HFFc6 (cell line): ENCODE measurements around the gene SIPA1L3. TPM values are rescaled to one million over a fixed set of nuclear protein-coding genes. Genes with fewer than 3 reads are reported as not detected.
A peak's percentile ranks its signal among the peaks of the same experiment; 100 is the strongest.
"Not testable (repeated sequence)": the region's sequence is repeated elsewhere in the genome, so short reads cannot be mapped to it uniquely, and the experiment has no call there.

Source experiments
- DNase-seq: peaks from one replicate; pipeline ENCODE4 v3.0.0-alpha.2; 2018
- H3K27ac Mint-ChIP-seq: 2 replicates; pipeline ENCODE4 v1.8.0; 2020; ENCODE audit warnings: mild to moderate bottlenecking, mixed read lengths
- H3K27me3 Mint-ChIP-seq: 2 replicates; pipeline ENCODE4 v1.8.0; 2021; ENCODE audit warnings: mild to moderate bottlenecking, moderate library complexity, mixed read lengths; ENCODE audit not compliant: insufficient read depth
- H3K36me3 Mint-ChIP-seq: 2 replicates; pipeline ENCODE4 v1.8.0; 2021; ENCODE audit warnings: low read depth, mixed read lengths
- H3K4me1 Mint-ChIP-seq: 2 replicates; pipeline ENCODE4 v1.8.0; 2020; ENCODE audit warnings: low read depth, mixed read lengths
- H3K4me3 Mint-ChIP-seq: 2 replicates; pipeline ENCODE4 v1.8.0; 2020; ENCODE audit warnings: mild to moderate bottlenecking, moderate library complexity, mixed read lengths
- H3K9me3 Mint-ChIP-seq: 2 replicates; pipeline ENCODE4 v1.8.0; 2020; ENCODE audit warnings: mild to moderate bottlenecking, mixed read lengths
- CTCF ChIP-seq: fragments of 200-600 bp; sonication (generic); IDR thresholded peaks from 2 replicates; pipeline ENCODE4 v1.5.0; 2021; ENCODE audit warnings: antibody characterized with exemption, mild to moderate bottlenecking
- total RNA-seq, 6 experiments: library from RNA; stranded (reverse); fragmentation: NEBNext Ultra II Directional; extraction: Animal tissue kit (Norgen Biotek cat#: 25700); gene quantifications; 2 replicates in 1 of 6; 3 replicates in 5 of 6; pipeline ENCODE4 v1.2.3, GENCODE V29; 2021

The SIPA1L3 gene
- total RNA-seq, 6 experiments from 2014 or later = 34.0 to 46.7 (median 41.8) TPM

- DNase-seq = no peak
- Mint-ChIP-seq H3K4me1 (peaks cover 47% of the 10 kb centered on the region), H3K27ac (peak overlapping the region; percentile 93), H3K27me3 (no peaks in the 10 kb centered on the region), H3K36me3 (no peaks in the 10 kb centered on the region; the same call in 1 of the 2 replicates), H3K9me3 (no peaks in the 10 kb centered on the region), H3K4me3 (peak overlapping the region; percentile 47)
- no peak for TF ChIP-seq CTCF
These were observed 116.9 kb downstream of the SIPA1L3 start for GRCh38 chr19:38023671-38024541.

- H3K36me3 Mint-ChIP-seq = no peaks in the 10 kb centered on the region; the same call in 1 of the 2 replicates
- no peak for DNase-seq
- peak overlapping the region; percentile 93; the same call in 1 of the 2 replicates for H3K27ac Mint-ChIP-seq
- H3K4me3 Mint-ChIP-seq = no peak overlapping the region
- no peaks in the 10 kb centered on the region for H3K9me3 Mint-ChIP-seq
- H3K27me3 Mint-ChIP-seq = no peaks in the 10 kb centered on the region
- no peak for TF ChIP-seq CTCF
- H3K4me1 Mint-ChIP-seq = peaks cover 42% of the 10 kb centered on the region
These were observed 118.2 kb downstream of the SIPA1L3 start for GRCh38 chr19:38024992-38025908.

- no peak overlapping the region for H3K4me3 Mint-ChIP-seq
- DNase-seq = no peak
- H3K27ac Mint-ChIP-seq = no peak overlapping the region
- TF ChIP-seq CTCF = no peak
- H3K4me1 Mint-ChIP-seq = peaks cover 46% of the 10 kb centered on the region
- H3K9me3 Mint-ChIP-seq = no peaks in the 10 kb centered on the region
- no peaks in the 10 kb centered on the region; the same call in 1 of the 2 replicates for H3K27me3 Mint-ChIP-seq
- peaks cover 5% of the 10 kb centered on the region for H3K36me3 Mint-ChIP-seq
These were observed 118.9 kb downstream of the SIPA1L3 start for GRCh38 chr19:38025909-38026307.

GRCh38 chr19:38028913-38029510 is 122.0 kb downstream of the SIPA1L3 start:
- Mint-ChIP-seq H3K27me3 (no peaks in the 10 kb centered on the region; the same call in 1 of the 2 replicates), H3K4me3 (no peak overlapping the region), H3K27ac (no peak overlapping the region), H3K36me3 (peaks cover 17% of the 10 kb centered on the region), H3K9me3 (no peaks in the 10 kb centered on the region), H3K4me1 (peaks cover 45% of the 10 kb centered on the region)
- no peak for DNase-seq
- no peak for TF ChIP-seq CTCF

GRCh38 chr19:38030001-38030400 is 123.0 kb downstream of the SIPA1L3 start:
- not testable (repeated sequence) for DNase-seq, H3K27me3 Mint-ChIP-seq, H3K4me3 Mint-ChIP-seq, H3K27ac Mint-ChIP-seq, H3K9me3 Mint-ChIP-seq
- Mint-ChIP-seq H3K4me1 (peaks cover 48% of the 10 kb centered on the region), H3K36me3 (peaks cover 17% of the 10 kb centered on the region)
